Measurements from ENCODE around the gene MAP3K6. TPM values are rescaled to one million over a fixed set of nuclear protein-coding genes. Genes with fewer than 3 reads are reported as not detected.

MAP3K6 gene
- total and polyA plus RNA-seq, 2 of the 13 experiments (the other 11 are each of a cell fraction or from before 2014, with no cell fraction given), result 2.7 to 3.2 TPM

GRCh38 chr1:27321813-27322568 is 44.8 kb downstream of the MAP3K6 start, which contains the start of gene TMEM222 (continued):
- TF ChIP-seq, protein P1, sequence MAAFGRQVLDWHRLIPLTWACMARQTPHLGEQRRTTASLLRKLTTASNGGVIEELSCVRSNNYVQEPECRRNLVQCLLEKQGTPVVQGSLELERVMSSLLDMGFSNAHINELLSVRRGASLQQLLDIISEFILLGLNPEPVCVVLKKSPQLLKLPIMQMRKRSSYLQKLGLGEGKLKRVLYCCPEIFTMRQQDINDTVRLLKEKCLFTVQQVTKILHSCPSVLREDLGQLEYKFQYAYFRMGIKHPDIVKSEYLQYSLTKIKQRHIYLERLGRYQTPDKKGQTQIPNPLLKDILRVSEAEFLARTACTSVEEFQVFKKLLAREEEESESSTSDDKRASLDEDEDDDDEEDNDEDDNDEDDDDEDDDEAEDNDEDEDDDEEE (CRISPR knock-in tag; IDR thresholded peaks at IDR 0.05), result peak; percentile 88; the same call in 1 of the 2 replicates
- TF ChIP-seq ZBTB7A (CRISPR knock-in tag; IDR thresholded peaks at IDR 0.05) (0 out of 2 replicates have a peak, but pooled peaks have one; percentile 20), STAT5B (CRISPR knock-in tag; IDR thresholded peaks at IDR 0.05) (peak; percentile 81; the same call in 1 of the 2 replicates), STAT6 (CRISPR knock-in tag; IDR thresholded peaks at IDR 0.05; ENCODE audit: borderline replicate concordance) (peak; percentile 90; the same call in 1 of the 2 replicates), ZNF691 (CRISPR knock-in tag; IDR thresholded peaks at IDR 0.05; ENCODE audit: borderline replicate concordance, low read depth) (peak; percentile 27; the same call in 1 of the 2 replicates), HMG20B (CRISPR knock-in tag; conservative IDR thresholded peaks at IDR 0.05) (peak; percentile 13), GPN1 (CRISPR knock-in tag; IDR thresholded peaks at IDR 0.05; ENCODE audit: borderline replicate concordance) (0 out of 2 replicates have a peak, but pooled peaks have one; percentile 15), RFX5 (IDR thresholded peaks at IDR 0.05; ENCODE audit: low read depth, low read length) (no peak), ZNF235 (CRISPR knock-in tag; IDR thresholded peaks at IDR 0.05; ENCODE audit: borderline replicate concordance) (peak; percentile 75), ZNF776 (CRISPR knock-in tag; IDR thresholded peaks at IDR 0.05) (peak; percentile 42; the same call in 1 of the 2 replicates)
- TF ChIP-seq, protein P2, sequence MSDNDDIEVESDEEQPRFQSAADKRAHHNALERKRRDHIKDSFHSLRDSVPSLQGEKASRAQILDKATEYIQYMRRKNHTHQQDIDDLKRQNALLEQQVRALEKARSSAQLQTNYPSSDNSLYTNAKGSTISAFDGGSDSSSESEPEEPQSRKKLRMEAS (IDR thresholded peaks at IDR 0.05), result peak; percentile 78
- TF ChIP-seq, protein P3, sequence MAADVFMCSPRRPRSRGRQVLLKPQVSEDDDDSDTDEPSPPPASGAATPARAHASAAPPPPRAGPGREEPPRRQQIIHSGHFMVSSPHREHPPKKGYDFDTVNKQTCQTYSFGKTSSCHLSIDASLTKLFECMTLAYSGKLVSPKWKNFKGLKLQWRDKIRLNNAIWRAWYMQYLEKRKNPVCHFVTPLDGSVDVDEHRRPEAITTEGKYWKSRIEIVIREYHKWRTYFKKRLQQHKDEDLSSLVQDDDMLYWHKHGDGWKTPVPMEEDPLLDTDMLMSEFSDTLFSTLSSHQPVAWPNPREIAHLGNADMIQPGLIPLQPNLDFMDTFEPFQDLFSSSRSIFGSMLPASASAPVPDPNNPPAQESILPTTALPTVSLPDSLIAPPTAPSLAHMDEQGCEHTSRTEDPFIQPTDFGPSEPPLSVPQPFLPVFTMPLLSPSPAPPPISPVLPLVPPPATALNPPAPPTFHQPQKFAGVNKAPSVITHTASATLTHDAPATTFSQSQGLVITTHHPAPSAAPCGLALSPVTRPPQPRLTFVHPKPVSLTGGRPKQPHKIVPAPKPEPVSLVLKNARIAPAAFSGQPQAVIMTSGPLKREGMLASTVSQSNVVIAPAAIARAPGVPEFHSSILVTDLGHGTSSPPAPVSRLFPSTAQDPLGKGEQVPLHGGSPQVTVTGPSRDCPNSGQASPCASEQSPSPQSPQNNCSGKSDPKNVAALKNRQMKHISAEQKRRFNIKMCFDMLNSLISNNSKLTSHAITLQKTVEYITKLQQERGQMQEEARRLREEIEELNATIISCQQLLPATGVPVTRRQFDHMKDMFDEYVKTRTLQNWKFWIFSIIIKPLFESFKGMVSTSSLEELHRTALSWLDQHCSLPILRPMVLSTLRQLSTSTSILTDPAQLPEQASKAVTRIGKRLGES (CRISPR knock-in tag; IDR thresholded peaks at IDR 0.05; ENCODE audit: borderline replicate concordance), result no peak
- TF ChIP-seq, protein P4, sequence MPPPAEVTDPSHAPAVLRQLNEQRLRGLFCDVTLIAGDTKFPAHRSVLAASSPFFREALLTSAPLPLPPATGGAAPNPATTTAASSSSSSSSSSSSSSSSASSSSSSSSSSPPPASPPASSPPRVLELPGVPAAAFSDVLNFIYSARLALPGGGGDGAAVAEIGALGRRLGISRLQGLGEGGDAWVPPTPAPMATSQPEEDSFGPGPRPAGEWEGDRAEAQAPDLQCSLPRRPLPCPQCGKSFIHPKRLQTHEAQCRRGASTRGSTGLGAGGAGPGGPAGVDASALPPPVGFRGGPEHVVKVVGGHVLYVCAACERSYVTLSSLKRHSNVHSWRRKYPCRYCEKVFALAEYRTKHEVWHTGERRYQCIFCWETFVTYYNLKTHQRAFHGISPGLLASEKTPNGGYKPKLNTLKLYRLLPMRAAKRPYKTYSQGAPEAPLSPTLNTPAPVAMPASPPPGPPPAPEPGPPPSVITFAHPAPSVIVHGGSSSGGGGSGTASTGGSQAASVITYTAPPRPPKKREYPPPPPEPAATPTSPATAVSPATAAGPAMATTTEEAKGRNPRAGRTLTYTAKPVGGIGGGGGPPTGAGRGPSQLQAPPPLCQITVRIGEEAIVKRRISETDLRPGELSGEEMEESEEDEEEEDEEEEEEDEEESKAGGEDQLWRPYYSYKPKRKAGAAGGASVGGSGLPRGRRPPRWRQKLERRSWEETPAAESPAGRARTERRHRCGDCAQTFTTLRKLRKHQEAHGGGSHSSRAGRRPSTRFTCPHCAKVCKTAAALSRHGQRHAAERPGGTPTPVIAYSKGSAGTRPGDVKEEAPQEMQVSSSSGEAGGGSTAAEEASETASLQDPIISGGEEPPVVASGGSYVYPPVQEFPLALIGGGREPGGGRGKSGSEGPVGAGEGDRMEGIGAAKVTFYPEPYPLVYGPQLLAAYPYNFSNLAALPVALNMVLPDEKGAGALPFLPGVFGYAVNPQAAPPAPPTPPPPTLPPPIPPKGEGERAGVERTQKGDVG (CRISPR knock-in tag; IDR thresholded peaks at IDR 0.05; ENCODE audit: borderline replicate concordance), result peak; percentile 61
- TF ChIP-seq, protein P5, sequence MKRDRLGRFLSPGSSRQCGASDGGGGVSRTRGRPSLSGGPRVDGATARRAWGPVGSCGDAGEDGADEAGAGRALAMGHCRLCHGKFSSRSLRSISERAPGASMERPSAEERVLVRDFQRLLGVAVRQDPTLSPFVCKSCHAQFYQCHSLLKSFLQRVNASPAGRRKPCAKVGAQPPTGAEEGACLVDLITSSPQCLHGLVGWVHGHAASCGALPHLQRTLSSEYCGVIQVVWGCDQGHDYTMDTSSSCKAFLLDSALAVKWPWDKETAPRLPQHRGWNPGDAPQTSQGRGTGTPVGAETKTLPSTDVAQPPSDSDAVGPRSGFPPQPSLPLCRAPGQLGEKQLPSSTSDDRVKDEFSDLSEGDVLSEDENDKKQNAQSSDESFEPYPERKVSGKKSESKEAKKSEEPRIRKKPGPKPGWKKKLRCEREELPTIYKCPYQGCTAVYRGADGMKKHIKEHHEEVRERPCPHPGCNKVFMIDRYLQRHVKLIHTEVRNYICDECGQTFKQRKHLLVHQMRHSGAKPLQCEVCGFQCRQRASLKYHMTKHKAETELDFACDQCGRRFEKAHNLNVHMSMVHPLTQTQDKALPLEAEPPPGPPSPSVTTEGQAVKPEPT (CRISPR knock-in tag; IDR thresholded peaks at IDR 0.05; ENCODE audit: low read depth), result no peak
